Choroid plexus epithelial cell (primary cell): ENCODE results near the gene SCD5.

Experiments used
- DNase-seq: peaks from one replicate; pipeline ENCODE4 v3.0.0-alpha.2; 2010; ENCODE audit warnings: low read depth
- H3K4me3 ChIP-seq: 2 replicates; pipeline ENCODE4 v1.5.1; 2011; ENCODE audit warnings: low read depth, mild to moderate bottlenecking, control low read depth, low read length, moderate library complexity
- CTCF ChIP-seq: conservative IDR thresholded peaks from 2 replicates; pipeline ENCODE4 v1.5.1; 2011; ENCODE audit warnings: low read depth, mild to moderate bottlenecking, control low read depth, inconsistent platforms, low read length, moderate library complexity

The SCD5 gene

DNA sequence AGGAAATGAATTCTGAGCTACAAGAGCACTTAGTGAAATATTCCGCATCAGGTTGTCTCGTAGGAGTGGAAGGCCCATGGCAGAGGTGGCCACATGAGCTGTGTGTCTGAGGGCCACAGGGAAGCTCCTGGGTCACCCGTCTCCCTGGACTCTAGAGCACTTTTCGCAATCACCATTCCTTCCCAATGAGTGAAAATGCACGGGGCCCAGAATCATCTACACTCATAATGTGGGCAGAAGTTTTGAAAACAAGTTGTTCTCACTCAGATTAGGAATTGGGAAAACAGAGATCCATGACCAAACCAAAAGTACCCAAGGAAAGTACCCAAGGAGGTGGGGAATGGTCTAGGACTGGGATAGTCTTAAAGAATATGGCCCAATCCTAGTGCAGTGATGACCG is 94.4 kb downstream of the SCD5 start:
- peak; percentile 44 for DNase-seq
- H3K4me3 ChIP-seq, result no peak overlapping the region
- no peak for TF ChIP-seq CTCF

- no peak for DNase-seq
- no peak for TF ChIP-seq CTCF
- H3K4me3 ChIP-seq, result no peak overlapping the region
Observed at GRCh38 chr4:82698412-82698811, 100.2 kb downstream of the SCD5 start.

DNA sequence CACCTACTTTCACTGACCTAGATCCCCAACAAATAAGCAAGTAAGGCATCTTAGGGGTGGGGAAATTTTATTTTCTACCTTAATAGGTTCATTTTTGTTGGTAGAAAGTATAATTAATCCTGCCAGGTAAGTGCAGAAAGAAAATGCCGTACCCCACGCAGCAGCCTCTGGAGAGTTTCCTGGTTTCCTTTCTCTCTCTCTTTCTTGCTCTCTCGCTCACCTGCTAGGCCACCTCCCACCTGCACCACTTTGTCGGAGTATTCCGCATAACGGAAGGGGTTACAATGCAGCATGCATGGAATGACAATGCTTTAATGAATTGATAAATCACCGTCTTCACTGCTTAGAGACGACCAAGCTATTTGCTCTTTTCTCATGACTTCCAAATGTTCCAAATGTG is 101.0 kb downstream of the SCD5 start:
- H3K4me3 ChIP-seq, result no peak overlapping the region
- no peak for DNase-seq
- no peak for TF ChIP-seq CTCF

DNA sequence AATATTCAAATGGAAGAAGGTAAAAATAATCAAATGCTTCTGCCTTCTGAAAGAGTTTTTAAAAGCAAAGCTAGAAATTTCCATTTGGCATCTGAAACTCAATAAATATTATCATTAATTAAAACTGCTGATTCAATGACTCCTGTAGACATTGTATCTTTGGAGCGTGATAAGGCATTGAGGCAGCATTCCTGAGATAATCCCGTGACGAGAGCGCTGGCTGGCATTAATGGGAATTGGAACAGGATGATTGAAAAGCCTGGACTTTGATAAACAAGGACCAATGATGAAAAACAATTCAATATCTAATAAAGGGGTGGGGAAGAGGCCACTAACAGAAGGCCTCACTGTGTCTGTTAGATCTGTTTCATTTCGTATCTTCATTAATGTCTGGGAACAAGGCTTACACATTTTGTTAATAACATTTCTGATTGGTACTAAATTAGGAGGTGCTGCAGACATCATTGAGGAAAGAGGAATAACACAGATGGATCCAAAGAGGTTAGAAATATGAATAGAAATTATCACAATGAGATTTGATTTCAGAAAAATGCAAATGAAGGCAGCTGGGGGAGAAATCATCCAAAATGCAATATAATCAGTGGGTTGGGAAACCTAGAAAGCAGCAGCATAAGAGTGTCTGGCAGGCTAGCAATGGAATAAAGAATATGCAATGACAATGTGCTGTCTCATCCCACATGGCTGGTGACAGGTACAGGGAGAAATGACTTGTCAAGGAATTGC is 102.3 kb downstream of the SCD5 start:
- H3K4me3 ChIP-seq, result no peak overlapping the region
- TF ChIP-seq CTCF, result no peak

DNA sequence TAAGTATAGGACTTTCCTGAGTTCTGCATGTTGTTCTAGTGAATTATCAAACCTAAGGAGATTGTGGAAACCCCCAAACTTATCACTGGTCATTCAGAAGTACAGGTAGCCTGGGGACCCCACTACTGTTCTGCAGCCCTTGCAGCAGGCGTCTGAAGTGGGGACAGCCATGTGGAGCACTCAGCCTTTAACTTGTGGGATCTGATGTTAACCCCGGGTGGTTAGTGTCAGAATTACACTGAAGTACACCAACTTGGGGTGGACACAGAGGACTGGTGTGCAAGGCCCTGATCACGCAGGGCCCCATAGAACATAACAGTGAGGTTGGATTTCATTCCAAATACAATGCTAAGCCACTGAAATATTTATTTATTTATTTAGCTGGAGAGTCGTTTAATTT is 103.7 kb downstream of the SCD5 start:
- no peak overlapping the region for H3K4me3 ChIP-seq
- no peak for DNase-seq
- no peak for TF ChIP-seq CTCF

More for the DNA sequence above, 102.3 kb downstream of the SCD5 start:
- no peak for DNase-seq

GRCh38 chr4:82694046-82694445 is 104.5 kb downstream of the SCD5 start:
- no peak for DNase-seq
- no peak for TF ChIP-seq CTCF
- no peak overlapping the region for H3K4me3 ChIP-seq

DNA sequence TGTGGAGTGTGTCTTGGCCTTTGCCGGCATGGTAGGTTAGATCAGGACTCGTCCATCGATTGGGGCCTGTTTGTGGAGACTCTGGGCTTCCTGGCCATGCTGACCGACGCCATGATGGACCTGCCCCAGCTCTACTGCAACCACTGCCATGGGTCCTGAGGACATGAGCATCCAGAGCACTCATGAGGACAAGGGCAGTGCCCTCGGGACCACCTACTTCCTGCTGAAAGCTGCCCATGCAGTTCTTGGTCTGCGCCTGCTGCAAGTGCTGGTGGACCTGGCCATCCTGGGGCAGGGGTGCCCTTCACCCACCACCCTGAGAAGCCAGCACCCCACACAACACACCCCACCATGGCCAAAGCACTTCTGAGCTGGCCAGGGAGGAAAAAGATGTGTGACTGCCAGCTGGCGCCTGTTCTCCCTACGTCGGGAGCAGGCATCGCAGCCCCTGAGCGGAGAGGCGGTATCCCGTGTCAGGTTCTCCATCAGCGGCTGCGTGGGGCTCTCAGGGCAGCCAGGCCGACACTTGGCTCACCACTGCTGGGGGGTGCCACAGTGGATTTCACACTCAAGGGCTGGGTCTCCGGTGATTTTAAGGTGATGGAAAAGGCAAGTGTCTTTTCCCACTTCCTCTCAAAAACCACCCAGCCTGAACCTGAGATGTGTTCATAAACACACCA is 106.4 kb downstream of the SCD5 start:
- H3K4me3 ChIP-seq, result no peak overlapping the region
- no peak for TF ChIP-seq CTCF
- DNase-seq, result no peak
